GM18498 (cell line): ENCODE results near the gene EFNA5.

Experiments used
- ATAC-seq: cut with Tn5 transposase; IDR thresholded peaks from one replicate; pipeline ENCODE4 v1.9.1; 2021; ENCODE audit warnings: mild to moderate bottlenecking, moderate library complexity; ENCODE audit not compliant: unreplicated experiment

EFNA5 gene

DNA sequence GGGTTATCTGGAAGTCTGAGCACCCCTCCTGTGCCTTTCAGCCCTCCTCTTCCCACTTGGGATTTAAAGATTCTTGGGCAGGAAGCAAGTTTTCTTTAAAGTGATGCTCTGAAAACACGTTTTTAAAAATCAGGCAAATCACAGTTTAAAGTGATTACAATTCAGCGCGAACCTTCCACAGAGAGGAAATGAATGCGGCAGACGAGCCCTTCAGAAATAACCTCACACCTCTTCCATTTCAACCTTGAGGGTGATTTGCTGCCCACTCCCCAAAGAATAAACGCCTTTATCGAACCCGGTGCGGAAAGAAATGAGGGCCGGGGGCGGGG is 2.3 kb upstream of the EFNA5 start:
- ATAC-seq: no peak

- ATAC-seq: no peak
These were observed 1.7 kb upstream of the EFNA5 start for GRCh38 chr5:107672211-107673038.

- no peak for ATAC-seq
These were observed 1.0 kb upstream of the EFNA5 start for GRCh38 chr5:107671742-107672210.

DNA sequence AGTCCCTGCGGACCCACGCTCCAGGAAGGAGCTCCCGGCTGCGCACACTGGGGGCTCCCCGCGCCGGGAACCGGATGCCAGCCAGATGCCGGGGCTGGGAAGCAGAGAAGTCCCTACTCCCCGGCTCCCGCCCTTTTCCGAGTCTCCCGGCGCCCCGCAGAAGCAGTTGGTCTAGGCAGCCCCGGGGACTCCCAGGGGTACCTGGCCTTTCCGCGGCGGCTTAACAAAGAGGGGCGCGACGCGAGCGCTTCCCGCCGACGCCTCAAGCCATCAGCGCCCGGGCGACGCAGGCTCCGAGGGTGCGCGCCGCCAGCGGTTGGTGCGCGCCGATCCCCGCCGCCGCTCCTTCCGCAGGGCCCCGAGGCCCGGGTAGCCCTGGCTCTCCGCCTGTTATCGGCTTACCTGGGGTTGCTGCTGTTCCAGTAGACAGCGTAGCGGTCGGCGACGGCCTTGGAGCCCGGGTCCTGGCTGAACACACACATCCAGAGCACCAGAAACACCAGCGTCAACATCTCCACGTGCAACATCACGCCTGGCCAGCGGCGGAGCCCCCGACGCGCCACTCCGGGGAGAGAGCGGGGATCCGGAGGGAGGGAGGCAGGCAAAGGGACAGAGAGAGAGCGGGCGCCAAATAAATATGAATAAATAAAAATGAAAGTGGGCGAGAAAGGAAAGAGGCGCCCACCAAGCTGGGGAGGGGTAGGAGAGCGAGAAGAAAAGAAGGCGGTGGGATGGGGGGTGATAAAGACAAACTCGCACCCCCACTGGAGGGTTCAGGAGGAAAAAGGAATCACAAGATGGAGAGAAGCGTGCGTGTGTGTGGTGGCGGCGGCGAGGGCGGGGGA is 428 bp downstream of the EFNA5 start:
- ATAC-seq: peak; percentile 27

GRCh38 chr5:107669096-107670031 is 1.4 kb downstream of the EFNA5 start:
- no peak for ATAC-seq

DNA sequence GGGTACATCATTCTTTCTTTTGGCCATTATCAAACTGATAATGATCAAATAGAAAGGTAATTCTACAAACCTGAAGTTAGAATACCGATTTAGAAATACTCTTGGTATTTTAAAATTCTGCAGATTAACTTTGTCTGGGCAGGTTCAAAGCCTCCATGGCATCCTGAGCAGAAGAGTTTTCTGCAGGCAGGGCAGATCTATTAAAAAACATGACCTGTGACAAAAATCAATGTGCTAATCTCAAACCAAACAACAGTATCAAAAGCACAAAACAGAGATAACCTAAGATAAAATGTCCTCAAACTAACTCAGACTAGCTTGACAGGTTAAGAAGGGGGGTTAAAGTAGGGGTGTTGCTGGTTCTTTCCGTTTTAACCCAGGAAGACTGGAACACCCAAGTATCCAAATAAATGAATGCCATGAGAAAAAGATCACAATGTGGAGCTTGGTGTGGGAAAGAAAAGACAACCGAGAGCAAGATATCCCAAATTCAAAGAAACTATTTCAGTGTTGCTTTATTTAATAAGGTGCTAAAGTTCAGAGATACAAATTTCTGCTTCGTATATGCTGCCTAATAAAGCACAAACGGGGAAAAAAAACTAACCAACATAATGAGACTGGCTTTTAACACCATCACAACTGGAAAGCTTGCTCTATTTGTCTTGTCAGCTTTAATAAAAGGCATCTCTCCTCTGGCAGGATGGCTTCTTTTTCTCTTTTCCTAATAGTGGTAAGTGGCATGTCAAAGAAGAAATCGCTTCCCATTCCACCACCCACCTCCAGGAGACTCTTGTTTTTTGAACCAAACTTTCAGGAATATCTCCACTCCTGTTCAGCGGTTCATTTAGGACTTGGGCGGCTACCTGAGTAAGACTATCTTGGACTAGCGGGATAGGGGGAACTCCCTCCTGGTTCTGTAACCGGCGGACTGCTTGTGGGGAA is 2.3 kb downstream of the EFNA5 start:
- no peak for ATAC-seq

- no peak for ATAC-seq
These were observed 4.6 kb downstream of the EFNA5 start for GRCh38 chr5:107666051-107666655.

DNA sequence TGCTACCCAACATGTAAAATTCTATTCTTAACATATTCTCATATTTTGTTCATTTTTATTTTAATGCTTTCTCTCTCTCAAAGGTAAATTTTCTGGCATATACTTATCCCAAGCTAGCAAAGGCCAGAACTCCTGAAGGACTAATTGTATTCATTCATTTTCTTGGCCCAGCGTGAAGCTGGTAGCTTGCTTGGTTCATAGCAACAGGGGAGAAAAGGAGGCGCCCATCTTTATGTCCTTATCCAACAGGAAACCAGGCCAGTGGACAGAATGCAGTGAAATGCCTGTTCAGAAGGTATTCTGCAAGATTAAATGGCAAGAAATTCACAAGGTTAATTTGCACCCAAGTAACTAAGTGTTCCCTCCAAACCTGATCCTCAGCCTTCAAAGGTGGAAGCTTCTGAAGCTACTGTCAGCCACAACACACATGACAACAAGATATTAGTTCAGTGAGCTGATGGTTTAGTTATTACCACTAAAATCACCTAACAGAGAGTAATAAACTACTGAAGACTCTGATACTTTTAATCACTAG is 5.6 kb downstream of the EFNA5 start:
- no peak for ATAC-seq

DNA sequence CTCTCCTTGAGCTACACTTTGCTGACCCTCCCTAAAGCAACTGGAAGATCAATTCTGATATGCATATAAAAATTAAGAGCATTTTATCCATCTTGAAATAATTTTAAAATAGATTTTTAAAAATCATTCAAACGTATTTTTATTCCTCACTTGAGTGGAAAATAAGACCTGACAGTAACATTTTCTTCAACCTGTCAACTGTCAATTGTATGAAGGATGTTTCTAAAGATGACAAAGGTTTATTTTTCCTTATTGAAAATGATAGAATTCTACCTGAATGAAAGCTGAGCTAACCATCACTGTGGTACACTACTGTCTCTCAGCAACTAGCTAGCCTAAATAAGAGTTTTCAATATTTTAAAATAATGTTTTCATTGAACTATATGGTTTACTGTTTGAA is 7.0 kb downstream of the EFNA5 start:
- ATAC-seq: no peak

GRCh38 chr5:107661650-107662044 is 9.1 kb downstream of the EFNA5 start:
- ATAC-seq: no peak

- ATAC-seq: no peak
These were observed 9.6 kb downstream of the EFNA5 start for GRCh38 chr5:107661038-107661649.

GRCh38 chr5:107658528-107658927 is 12.2 kb downstream of the EFNA5 start:
- ATAC-seq: no peak

GRCh38 chr5:107655831-107656230 is 14.9 kb downstream of the EFNA5 start:
- ATAC-seq: no peak

GRCh38 chr5:107654827-107655226 is 15.9 kb downstream of the EFNA5 start:
- ATAC-seq: no peak

- no peak for ATAC-seq
These were observed 17.1 kb downstream of the EFNA5 start for GRCh38 chr5:107653685-107654084.

- ATAC-seq: no peak
These were observed 17.7 kb downstream of the EFNA5 start for GRCh38 chr5:107652839-107653607.

- ATAC-seq: no peak
These were observed 18.3 kb downstream of the EFNA5 start for GRCh38 chr5:107652408-107652807.

DNA sequence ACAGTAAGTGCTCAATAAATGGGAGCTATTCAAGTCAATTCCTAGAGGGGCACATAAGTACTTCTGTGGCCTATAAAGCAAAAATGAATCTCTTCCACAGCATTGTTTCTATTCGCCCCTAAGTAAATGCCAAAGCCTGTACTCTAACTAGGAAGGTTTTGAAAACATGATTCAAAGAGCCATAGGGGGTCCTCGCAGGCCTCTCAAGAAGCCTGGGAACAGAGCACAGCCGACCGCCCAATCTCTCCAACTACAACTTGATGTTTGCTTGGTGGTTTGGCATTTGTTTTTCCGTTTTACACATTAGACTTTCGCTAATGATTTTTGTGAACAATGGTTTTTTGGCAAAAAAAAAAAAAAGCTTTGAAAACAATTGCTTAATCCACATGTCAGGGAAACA is 19.4 kb downstream of the EFNA5 start:
- ATAC-seq: no peak
